Measurements from ENCODE around the gene MRPS18B.

GRCh38 chr6:30640481-30640880 is 22.8 kb downstream of the MRPS18B start:
- TF ChIP-seq, protein P1, sequence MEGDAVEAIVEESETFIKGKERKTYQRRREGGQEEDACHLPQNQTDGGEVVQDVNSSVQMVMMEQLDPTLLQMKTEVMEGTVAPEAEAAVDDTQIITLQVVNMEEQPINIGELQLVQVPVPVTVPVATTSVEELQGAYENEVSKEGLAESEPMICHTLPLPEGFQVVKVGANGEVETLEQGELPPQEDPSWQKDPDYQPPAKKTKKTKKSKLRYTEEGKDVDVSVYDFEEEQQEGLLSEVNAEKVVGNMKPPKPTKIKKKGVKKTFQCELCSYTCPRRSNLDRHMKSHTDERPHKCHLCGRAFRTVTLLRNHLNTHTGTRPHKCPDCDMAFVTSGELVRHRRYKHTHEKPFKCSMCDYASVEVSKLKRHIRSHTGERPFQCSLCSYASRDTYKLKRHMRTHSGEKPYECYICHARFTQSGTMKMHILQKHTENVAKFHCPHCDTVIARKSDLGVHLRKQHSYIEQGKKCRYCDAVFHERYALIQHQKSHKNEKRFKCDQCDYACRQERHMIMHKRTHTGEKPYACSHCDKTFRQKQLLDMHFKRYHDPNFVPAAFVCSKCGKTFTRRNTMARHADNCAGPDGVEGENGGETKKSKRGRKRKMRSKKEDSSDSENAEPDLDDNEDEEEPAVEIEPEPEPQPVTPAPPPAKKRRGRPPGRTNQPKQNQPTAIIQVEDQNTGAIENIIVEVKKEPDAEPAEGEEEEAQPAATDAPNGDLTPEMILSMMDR (IDR thresholded peaks at IDR 0.05; ENCODE audit: low read length), result peak; percentile 17; the same call in 1 of the 2 replicates
- no peak for TF ChIP-seq EZH2 (IDR thresholded peaks at IDR 0.05; ENCODE audit: borderline replicate concordance, low read length)

Data from OCI-LY1 (cell line).